Brain microvascular endothelial cell (primary cell): ENCODE results near the gene ANAPC15.
"Not testable (repeated sequence)": the region's sequence is repeated elsewhere in the genome, so short reads cannot be mapped to it uniquely, and the experiment has no call there.

Source experiments
- DNase-seq: peaks from one replicate; pipeline ENCODE4 v3.0.0-alpha.2; 2020
- H3K27ac ChIP-seq: fragments of 250-450 bp; sonication (Bioruptor Pico); 2 replicates; pipeline ENCODE4 v1.5.1; 2020; ENCODE audit warnings: mild to moderate bottlenecking, moderate library complexity
- H3K27me3 ChIP-seq: fragments of 250-450 bp; sonication (Bioruptor Pico); replicated peaks from 2 replicates; pipeline ENCODE4 v1.5.1; 2020; ENCODE audit warnings: mild to moderate bottlenecking
- H3K36me3 ChIP-seq: fragments of 250-450 bp; sonication (Bioruptor Pico); replicated peaks from 2 replicates; pipeline ENCODE4 v1.5.1; 2020; ENCODE audit warnings: mild to moderate bottlenecking
- H3K4me3 ChIP-seq: 2 replicates; pipeline ENCODE4 v1.5.1; 2011; ENCODE audit warnings: low read depth, mild to moderate bottlenecking, control low read depth, low read length, moderate library complexity
- in situ Hi-C: cut with HindIII; loops from 2 replicates; pipeline ENCODE4 v1.10.0; 2017; ENCODE audit warnings: low sequenced_read_pairs, low pct_ligation_motif_present
- TF ChIP-seq, protein P1 (sequence below): IDR thresholded peaks from 2 replicates; pipeline ENCODE4 v1.5.1; 2011; ENCODE audit warnings: low read depth, mild to moderate bottlenecking, moderate library complexity, low read length, control low read depth, inconsistent platforms; ENCODE audit errors: missing control alignments

Gene ANAPC15

DNA sequence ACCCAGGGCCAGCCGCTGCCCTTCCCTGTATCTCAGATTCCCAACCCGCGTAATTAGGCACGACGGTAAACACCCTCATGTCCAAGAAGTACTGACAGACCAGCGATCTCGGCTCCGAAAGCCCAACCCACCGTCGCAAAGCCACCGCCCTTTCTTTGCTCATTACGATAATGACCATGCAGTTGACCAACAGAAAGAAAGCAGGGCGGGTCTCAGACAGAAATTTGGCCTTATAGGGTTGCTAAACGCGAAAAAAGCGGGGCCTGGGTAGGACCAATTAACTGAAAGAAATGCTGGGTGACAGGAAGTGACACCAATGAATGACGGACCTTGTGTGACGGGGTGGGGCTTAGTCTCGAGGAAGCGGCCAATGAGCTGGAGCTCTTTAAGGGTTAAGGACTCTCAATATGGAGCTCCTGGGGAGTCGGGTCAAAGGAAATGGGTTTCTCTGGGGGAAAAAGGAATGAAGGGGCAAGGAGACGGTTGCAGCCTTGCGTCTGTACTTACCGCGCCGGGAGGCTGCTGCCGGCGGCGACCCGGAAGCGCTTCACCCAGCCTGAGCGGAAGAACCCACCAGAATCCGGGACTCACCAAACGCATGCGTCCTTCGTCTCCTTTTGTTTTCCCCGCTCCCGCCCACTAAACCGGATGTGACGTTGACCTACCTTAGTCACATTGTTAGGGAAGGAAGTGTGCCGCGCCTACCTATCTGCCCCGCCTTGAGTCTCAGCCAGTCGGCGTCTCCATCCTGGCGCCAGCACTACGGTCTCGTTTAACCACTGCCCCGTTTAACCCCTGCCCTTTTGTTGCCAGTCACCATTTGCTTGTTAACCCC lies at the start of gene ANAPC15:
TSS of gene ANAPC15 (minus strand) at position 553 of the 835 bp plus-strand sequence. CDS start 1,419 bp downstream, outside the sequence.
- H3K4me3 ChIP-seq: peak within 1 kb of the TSS; percentile 80
- no peaks in the 10 kb centered on the region for H3K27me3 ChIP-seq
- TF ChIP-seq, protein P1, sequence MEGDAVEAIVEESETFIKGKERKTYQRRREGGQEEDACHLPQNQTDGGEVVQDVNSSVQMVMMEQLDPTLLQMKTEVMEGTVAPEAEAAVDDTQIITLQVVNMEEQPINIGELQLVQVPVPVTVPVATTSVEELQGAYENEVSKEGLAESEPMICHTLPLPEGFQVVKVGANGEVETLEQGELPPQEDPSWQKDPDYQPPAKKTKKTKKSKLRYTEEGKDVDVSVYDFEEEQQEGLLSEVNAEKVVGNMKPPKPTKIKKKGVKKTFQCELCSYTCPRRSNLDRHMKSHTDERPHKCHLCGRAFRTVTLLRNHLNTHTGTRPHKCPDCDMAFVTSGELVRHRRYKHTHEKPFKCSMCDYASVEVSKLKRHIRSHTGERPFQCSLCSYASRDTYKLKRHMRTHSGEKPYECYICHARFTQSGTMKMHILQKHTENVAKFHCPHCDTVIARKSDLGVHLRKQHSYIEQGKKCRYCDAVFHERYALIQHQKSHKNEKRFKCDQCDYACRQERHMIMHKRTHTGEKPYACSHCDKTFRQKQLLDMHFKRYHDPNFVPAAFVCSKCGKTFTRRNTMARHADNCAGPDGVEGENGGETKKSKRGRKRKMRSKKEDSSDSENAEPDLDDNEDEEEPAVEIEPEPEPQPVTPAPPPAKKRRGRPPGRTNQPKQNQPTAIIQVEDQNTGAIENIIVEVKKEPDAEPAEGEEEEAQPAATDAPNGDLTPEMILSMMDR: no peak
- H3K36me3 ChIP-seq: no peaks in the 10 kb centered on the region
- DNase-seq: peak; percentile 99
- in situ Hi-C loops: no loop called here
- H3K27ac ChIP-seq: peak within 1 kb of the TSS; percentile 99

DNA sequence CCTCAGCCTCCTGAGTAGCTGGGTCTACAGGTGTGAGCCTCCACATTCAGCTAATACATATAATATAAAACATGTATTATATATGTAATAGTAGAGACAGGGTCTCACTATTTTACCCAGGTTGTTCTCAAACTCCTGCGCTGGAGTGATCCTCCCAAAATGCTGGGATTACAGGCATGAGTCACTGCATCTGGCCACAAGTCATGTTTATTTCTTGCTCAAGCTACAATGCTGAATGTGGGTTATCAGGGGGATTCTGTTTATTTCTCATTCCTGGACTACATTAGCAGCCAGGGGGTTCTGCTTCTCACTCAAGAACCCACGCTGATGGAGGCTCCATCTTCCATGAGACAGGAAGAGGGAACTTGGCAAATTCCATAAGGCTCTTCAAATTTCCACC lies 47.8 kb upstream of the ANAPC15 start:
- Histone ChIP-seq H3K27me3 (peaks cover 4% of the 10 kb centered on the region), H3K4me3 (no peak overlapping the region), H3K27ac (no peak overlapping the region), H3K36me3 (no peaks in the 10 kb centered on the region)
- no peak for DNase-seq
- TF ChIP-seq, protein P1: no peak
- in situ Hi-C loops: no loop called here

DNA sequence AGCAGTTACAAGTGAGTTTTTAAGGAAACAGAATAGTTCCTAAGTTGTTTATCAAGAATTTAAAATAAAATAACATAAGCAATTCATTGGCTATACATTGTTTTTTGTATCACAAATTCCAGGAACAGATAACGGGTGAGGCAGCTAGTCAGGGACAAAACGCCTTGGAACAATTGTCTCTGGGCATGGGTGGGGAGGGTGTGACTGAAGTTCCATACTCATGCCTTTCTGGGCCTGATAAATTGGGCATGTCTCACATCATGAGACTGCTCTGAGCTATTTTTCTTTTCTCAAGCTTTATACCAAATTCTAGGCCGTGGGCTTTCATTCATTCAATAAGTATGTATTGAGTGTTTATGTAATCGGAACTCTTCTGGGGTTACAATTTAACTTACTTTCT lies 44.6 kb upstream of the ANAPC15 start:
- Histone ChIP-seq H3K27me3 (peaks cover 4% of the 10 kb centered on the region), H3K4me3 (no peak overlapping the region), H3K36me3 (no peaks in the 10 kb centered on the region), H3K27ac (no peak overlapping the region)
- DNase-seq: no peak
- in situ Hi-C loops: no loop called here
- TF ChIP-seq, protein P1: no peak

DNA sequence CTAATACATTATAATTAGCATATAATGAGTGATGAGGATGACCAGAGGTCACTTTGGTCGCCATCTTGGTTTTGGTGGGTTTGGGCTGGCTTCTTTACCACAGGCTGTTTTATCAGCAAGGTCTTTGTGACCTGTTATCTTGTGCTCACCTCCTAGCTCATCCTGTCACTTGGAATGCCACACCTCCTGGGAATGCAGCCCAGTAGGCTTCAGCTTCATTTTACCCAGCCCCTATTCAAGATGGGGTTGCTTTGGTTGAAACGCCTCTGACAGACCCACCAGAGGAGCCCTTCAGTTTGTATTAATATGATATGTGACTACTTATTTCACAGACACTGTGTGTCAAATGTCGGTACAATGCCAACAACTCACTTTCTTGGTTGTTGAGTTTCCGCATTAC lies 43.3 kb upstream of the ANAPC15 start:
- DNase-seq: no peak
- H3K4me3 ChIP-seq: no peak overlapping the region
- TF ChIP-seq, protein P1: no peak
- no peak overlapping the region for H3K27ac ChIP-seq
- H3K27me3 ChIP-seq: peaks cover 4% of the 10 kb centered on the region
- H3K36me3 ChIP-seq: no peaks in the 10 kb centered on the region
- in situ Hi-C loops: no loop called here

DNA sequence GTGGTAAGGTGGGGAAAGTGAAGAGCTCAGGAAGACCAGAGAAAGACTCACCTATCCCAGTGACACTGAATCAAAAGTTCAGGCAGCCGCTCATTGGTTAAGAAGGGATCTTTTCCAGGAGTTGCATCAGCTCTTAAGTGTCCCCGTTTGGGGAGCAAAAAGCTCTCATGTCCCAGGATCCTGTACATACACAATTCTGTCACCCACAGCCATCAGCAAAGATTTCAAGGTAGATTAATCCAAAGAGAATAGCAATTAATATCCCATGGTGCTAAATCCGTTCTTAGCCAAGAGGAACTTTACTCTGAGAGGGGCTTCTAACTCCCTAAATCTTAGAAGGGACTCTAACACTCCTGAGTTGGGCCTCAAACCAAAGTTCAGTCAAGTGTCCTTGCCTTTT lies 42.3 kb upstream of the ANAPC15 start:
- TF ChIP-seq, protein P1: no peak
- Histone ChIP-seq H3K27me3 (peaks cover 2% of the 10 kb centered on the region), H3K27ac (no peak overlapping the region), H3K36me3 (no peaks in the 10 kb centered on the region), H3K4me3 (no peak overlapping the region)
- in situ Hi-C loops: no loop called here
- no peak for DNase-seq

DNA sequence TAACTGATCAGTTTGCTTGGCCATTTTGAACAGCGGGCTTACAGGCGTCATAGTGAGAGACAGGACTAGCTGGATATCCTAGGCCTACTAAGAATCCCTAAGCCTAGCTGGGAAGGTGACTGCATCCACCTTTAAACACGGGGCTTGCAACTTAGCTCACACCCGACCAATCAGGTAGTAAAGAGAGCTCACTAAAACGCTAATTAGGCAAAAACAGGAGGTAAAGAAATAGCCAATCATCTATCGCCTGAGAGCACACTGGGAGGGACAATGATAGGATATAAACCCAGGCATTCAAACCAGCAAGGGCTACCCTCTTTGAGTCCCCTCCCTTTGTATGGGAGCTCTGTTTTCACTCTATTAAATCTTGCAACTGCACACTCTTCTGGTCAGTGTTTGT lies 41.4 kb upstream of the ANAPC15 start:
- H3K27ac ChIP-seq, H3K27me3 ChIP-seq, H3K36me3 ChIP-seq, H3K4me3 ChIP-seq, DNase-seq, in situ Hi-C loops: not testable (repeated sequence)
